Measurements from ENCODE around the gene LNPEP. TPM values are rescaled to one million over a fixed set of nuclear protein-coding genes. Genes with fewer than 3 reads are reported as not detected.

Gene LNPEP
- total and polyA plus RNA-seq, 2 donors (not counting 1 experiment from before 2014, with no cell fraction given): 10.5 to 92.9 TPM

DNA sequence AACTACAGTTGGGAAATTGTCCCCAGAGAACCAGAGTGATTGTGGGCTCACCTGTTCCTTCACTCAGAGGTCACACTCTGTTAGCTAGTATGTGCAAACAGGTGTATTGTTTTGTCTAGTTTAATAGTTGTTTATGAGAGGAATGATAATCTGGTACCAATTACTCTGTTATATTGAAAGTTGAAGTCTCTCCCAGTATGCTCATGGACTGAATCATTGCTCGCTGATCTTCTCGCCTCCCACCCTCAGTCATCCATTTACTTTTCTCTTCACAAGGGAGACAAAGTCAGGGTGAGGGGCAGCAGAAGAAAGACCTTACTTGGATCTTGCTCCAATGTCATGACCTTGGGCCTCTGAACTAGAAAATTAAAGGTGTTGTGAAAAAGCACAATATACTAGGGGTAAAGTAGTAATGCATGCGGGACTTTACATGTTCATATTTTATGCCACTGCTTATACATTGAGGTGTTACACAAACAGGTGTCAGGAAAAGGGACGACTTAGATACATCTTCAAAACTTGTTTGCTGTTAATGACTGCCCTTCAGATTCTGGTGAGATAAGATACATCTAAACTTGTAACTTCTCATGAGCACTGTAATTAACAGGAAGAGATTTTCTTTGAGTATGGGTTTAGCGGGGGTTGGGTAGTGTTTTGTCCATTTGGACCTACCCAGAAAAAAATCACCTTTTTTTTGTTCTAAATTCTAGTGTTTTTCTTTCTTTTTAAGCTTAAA, 36.9 kb downstream of the LNPEP start:
- Mint-ChIP-seq H3K4me1 (peaks cover 78% of the 10 kb centered on the region), H3K4me3 (peak overlapping the region; percentile 36), H3K9me3 (ENCODE audit: insufficient read depth) (no peaks in the 10 kb centered on the region), H3K27ac (peak overlapping the region; percentile 70), H3K27me3 (no peaks in the 10 kb centered on the region)
- H3K36me3 ChIP-seq (replicated peaks in 1 of 2; ENCODE audit: control extremely low read depth in 1 of 2, control insufficient read depth in 1 of 2, extremely low read depth in 1 of 2, insufficient read depth in 2 of 2, low read length in 1 of 2): peaks cover 0 to 3% of the 10 kb centered on the region in 2 experiments
- intact Hi-C loops (cut with micrococcal nuclease): loop anchor here (2.0 kb wide), 1 partner anchor 14 kb away; no protein-coding TSS in a partner anchor
- no peak for TF ChIP-seq EZH2 (IDR thresholded peaks at IDR 0.05; ENCODE audit: borderline replicate concordance, insufficient read depth, low read depth, low read length, poor library complexity, severe bottlenecking)
- TF ChIP-seq CTCF (IDR thresholded peaks at IDR 0.05): no peak
- peaks cover 99% of the 10 kb centered on the region for H3K79me2 ChIP-seq (ENCODE audit: control insufficient read depth, insufficient read depth, low read length)
- no peak overlapping the region for H3K9ac ChIP-seq (ENCODE audit: low read length)
- ATAC-seq (ENCODE audit: low read depth) (no peak), DNase-seq (no peak)
- peaks cover 56% of the 10 kb centered on the region for H4K20me1 ChIP-seq (ENCODE audit: control insufficient read depth, insufficient read depth, low read length, poor library complexity, severe bottlenecking)
- H3K4me3 ChIP-seq (ENCODE audit: control extremely low read depth in 1 of 5, extremely low read depth in 1 of 5, insufficient read depth in 1 of 5, low read depth in 2 of 5, low read length in 4 of 5): no peak overlapping the region
- H3K27ac ChIP-seq (ENCODE audit: low read length in 2 of 2): peak overlapping the region in 1 of 2 donors; percentile 18
- H3K27me3 ChIP-seq (replicated peaks in 1 of 4; ENCODE audit: control extremely low read depth in 1 of 4, control insufficient read depth in 3 of 4, insufficient read depth in 4 of 4, low read length in 3 of 4): no peaks in the 10 kb centered on the region
- no CpG with 5 or more reads among the region's 5 CpGs for WGBS (ENCODE audit: insufficient coverage)
- peaks cover 33 to 55% of the 10 kb centered on the region in 2 donors for H3K4me1 ChIP-seq (ENCODE audit: control insufficient read depth in 2 of 2, insufficient read depth in 2 of 2, low read length in 2 of 2)
- CTCF ChIA-PET: interaction anchor here (0.7 to 1.8 kb wide), 4 partner anchors 26 to 104 kb away, joined by 3 to 5 read pairs (median 4); partner anchors contain the start of gene LNPEP
- peak overlapping the region; percentile 51 for H3K4me2 ChIP-seq (replicated peaks; ENCODE audit: low read depth, low read length, poor library complexity, severe bottlenecking)
- H3K9me3 ChIP-seq (ENCODE audit: control extremely low read depth in 1 of 3, control insufficient read depth in 2 of 3, insufficient read depth in 1 of 3, low read length in 2 of 3): no peaks in the 10 kb centered on the region
- no peak overlapping the region for H2AFZ ChIP-seq (ENCODE audit: insufficient read depth, low read depth, low read length, poor library complexity, severe bottlenecking)
- POLR2A ChIA-PET: interaction anchor here (1.1 to 1.3 kb wide), 2 partner anchors 97 to 106 kb away, joined by 3 read pairs; partner anchors contain the start of gene ERAP2

Data from B cell (primary cell).